ENCODE measurements around the gene NUDT12.

The NUDT12 gene

DNA sequence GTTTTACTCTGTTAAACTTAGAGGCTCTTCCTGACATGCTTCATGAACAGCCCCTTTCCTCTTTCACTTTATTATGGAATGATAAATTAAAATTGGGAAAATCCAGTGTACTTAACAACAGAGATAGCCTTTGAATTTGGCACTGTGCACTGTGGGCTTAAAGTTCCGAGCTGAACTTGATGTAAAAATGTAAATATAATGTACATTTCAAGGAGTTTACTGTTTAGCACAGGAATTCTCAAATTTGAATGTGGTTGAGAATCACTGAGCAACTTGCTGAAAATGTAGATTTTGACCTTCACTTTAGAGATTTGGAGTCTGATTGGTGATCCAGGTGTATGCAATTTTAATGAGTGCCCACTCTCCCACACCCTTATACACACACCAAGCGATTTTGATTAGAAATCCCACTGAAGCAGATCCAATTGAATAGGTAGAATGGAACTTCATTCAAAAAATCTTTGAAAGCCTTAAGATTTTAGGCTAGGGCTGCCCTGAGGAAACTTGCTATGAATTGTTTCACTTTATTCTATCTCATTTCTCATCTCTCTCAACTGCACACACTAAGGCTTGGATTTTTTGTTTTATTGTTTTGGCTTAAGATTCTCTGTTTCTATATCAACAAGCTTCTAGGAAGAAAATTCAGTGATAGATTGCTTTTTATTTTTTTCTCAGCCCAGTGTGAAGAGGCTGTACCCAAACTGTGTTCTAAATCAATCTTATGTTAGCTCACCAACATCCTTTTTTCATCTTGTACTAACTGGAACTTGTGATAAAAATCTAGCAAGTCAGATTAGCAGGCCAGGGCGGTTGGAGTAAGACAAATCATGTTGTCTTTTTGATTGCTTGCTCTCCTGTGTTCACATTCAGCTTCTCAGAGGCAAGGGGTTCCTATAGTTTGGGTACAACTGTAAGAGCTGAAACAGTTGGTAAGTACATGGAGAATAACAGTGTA lies 22.9 kb downstream of the NUDT12 start:
- no peak for DNase-seq

DNA sequence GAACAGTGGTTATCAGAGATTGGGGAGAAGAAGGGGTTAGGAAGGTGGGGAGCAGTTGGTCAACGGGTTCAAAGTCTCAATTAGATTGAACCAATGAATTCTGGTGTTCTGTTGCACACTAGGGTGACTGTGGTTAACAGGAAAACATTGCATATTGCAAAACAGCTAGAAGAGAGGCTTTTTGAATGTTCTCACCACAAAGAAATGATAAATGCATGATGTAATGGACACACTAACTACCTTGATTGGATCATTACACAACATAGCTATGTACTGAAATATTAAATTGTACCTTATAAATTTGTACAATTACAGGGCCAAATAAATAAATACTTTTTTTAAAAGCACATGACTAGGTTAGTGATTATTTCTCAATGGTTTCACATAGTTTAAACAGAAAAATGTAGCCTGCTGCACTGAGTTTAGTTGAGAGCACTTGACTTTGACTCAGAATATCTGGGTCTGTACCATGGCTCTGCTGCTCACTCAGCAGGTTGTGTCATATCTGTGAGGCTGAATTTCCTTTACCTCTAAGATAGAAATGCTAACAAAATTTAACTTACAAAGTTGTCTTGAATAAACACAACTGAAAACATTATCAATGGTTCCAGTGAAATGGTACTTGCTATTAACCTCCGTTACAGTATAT lies 30.4 kb downstream of the NUDT12 start:
- no peak for DNase-seq

DNA sequence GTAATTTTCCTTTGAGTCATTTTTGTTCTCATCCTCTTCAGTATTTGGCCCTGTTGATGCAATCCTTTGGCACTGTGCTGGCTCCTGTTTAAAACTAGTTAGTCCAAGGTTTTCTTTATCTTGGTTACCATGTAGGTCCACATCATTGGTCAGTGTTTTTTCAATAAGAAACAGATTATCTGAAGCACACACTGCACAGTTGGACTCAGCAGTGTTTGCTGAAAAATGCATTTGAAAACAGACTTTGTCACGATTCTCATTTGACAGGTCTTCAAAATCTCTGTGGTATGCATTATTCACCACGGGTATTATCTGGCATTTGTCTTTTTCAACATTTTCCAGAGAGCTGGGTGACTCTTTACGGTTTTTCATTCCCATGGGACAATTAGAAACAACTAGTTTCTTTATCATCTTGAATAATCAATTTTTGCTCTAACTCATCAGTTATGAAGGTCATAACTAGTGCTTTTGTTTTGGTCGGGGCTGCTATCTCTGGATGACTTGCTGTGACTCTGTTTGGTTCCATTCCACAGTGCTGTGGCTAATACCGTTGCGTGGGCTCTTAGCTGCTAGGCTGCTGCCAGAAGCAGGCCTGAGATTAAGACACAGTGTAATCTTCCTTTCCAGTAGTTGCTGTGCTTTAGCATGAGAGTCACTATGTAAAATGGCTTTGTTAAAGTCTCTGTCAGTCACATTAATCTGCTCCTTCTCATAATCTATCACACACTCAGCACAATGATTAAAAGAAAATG lies 36.2 kb downstream of the NUDT12 start:
- no peak for DNase-seq

DNA sequence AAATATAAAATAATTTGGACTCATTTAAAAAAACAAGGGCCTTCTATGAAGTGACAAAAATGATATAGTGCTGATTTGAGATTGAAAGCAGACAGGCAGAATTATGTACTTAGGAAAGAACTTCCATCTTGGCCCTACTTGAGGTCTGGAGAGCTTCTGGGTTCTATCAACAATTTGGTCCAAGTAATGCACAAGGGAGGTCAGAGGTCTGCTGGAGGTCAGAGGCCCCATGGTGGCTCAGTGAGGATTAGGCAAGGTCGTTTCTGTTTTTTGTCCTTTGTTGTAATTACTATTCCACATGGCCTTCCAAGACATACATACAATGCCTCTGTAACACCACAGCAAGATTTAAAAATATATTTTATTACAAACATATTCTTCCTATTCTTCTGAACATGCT lies 37.2 kb downstream of the NUDT12 start:
- DNase-seq: no peak

DNA sequence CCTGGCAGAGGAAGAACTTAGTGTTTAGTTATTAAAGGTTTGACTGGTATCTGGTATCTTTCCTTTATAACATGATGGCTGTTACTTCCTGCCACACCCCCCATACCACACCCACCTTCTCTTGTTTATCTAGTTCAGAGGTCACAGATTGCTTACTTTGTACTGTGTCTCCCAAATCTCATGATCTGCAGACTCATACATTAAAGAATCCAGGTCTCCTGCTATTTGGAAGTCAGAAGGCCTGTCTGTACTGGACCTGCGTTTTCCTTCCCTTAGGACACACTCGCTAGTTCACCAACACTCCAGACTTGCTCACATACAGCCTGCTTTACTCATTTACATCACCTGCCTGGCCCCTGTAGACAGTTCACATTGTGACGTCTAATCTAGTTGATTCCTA lies 39.3 kb downstream of the NUDT12 start:
- DNase-seq: no peak

DNA sequence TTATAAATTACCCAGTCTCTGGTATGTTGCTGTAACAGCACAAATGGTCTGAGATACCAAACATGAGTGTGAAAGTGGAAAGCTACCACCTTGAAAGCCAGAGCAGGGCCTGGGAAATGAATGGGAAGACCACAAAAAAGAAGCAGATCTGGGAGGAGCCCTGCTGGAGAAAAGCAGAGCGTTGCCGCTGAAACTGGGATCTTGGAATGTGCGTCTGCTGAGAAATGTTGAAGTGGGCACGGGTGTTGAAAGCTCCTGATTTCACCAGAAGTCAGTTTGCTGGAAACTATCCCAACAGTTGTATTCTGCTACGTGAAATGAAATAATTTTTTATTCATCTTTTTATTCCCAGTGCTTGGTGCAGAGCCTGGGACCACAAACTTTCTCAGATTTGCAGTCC lies 40.0 kb downstream of the NUDT12 start:
- no peak for DNase-seq

DNA sequence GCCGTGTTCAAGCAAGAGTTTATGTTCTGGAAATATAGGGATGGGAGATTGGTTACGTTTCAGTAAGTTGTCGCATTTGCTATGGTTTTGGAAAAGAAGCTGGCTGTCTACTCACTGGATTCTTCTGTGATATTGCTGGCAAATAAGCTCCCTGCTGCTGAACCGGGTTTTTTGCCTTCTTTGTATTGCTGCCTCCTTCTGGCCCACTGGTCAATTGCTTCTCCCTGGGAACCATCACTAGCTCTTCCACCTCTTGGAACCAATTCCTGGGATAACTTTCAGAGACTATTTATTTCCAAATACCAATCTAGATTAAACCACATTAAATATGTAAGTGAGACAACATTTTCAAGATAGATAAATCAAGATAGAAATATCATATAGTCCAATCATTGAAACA lies 43.0 kb downstream of the NUDT12 start:
- DNase-seq: no peak

DNA sequence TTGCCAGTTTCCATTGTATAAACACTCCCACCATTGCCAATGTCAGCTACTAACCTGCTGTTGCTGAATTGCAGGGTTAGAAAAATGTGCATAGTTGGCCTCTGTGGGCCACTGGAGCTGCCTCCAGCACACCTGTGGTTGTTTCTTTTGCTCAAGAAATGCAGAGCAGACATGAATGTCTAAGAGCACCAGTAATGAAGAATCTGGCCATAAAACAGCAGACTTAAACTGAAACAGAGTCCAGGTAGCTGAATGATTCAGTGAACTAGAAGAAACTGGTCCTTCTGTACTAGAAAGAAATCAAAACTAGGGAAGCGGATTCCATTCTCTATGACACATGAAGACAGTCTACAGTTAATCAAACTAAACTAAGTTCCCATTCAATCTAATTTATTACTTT lies 48.2 kb downstream of the NUDT12 start:
- DNase-seq: no peak

DNA sequence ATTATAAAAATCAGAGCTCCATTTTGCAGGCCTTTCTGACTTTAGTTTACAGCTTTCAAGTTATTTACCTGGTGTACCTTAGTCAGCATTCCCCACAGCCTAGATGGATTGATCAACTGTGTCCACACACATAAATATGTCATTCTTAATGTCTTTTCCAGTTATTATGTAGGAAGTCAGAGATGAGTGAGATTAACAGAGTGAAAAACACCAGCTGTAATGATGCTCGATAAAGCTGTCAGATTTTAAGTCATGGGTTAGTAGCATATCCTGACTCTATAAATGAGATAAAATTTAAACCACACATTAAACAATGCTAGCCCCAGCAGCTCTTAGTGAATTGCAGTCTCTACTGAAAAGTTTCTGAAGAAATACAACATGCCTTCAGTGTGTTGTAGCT lies 48.9 kb downstream of the NUDT12 start:
- no peak for DNase-seq

DNA sequence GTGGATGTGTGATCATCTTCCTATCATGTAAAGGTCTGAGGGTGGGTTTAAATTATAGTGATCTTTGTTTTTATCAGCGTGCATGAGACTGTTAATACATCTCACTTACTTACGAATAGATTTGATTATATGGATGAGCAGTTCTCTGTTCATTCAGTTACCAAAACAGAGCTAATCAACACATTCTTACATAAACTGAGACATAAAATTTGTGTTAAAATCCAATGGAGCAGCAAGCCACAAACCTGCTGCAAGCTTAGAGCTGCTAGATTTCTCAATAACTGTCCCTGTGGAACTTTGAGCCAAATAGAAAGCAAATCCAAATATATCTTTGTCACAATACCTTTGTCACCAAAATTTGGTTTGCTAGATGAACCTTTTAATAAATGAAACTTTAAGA lies 50.1 kb downstream of the NUDT12 start:
- no peak for DNase-seq

DNA sequence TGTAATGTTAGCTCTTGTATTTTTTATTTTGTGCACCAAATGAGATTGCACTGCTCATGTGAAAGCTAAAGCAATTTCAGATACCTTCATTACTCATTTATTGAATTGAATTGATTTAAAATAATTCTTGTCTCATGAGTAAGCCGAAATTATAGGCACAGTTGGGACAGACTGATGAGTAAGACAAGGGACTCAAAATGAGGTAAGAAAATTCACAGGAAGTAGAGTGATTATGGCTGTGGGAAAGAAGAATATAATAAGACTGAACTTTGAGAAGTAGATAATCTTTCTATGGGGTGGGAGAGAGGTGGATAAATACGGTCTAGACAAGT lies 51.1 kb downstream of the NUDT12 start:
- DNase-seq: no peak

DNA sequence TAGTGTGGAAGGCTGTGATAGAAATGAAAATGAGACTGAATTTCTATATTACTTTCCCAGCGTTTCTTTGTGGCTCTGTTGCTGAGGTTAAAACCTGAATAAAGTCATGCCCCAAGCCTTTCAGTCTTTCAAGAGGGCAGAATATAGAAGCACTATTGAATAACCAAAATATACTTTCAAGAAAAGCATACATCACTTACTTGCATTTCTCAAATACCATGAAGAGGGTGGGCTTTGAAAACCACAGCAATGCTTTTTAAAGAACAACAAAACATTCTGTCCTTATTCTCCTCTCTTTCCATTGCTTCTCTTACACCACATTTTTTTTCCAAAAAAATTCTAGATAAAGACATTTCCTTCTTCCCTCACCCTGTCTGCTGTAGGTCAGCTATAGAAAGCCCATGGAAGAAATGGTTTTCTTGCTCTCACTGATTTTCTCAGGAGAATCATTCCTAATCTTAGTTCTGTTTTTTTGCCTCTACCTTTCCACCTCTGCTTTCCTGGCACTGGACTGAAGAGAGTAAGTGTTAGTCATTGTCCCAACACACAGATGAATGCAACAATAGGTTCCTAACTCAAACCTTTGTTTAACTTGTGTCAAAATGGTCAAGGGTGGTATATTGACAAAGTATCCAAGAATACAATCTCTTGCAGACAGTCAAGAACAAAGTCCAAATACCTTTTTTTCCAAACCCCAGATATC lies 51.6 kb downstream of the NUDT12 start:
- no peak for DNase-seq

DNA sequence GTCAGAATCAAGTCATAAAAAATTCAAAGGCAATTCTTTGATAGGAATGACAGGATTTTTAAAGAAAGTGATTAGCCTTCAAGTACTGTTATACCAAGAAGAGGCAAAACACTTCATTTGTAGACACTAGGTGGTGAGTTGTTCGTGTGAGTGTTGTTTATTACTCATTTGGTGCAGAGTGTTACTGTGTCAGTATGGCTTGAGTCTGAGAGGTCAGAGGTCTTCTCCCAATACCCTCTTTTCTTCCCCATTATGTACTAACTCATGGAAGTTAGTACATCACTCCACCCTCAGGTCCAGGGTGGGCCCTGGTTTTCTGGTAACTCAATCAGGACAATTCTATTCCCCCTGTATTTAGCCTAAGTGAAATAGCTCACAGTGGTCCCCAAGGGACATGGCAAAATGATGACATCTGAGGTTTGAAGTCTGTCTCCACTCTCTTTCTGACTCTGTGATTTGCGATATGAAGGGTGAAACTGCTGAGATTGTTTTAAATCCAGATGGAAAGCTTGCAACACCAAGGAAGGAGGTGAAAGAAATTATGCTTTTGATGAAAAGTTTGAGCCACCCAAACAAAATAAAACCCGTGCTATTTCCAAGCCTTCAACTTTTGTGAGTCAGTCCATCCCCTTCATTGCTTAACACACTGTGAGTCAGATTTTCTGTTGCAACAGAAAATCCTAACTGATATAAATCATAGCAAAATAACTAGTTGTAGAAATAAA lies 56.8 kb downstream of the NUDT12 start:
- no peak for DNase-seq

DNA sequence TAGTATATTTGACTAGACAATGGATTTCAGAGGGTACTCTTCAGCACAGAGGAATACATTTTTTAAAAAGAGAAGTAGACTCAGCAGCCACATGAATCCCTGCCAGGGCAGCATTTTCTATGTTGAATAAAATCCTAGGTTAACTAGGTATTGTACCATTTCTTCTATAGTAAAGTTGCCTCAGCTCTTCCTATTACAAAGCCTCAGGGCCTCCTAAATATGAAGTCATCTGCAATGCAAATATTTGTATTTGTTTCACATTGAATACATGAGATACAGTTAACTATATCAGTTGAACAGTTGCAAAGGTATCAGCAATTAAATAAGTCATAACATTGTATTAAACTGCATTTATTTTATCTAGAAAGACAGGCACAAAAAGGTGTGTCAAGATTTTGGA lies 59.5 kb downstream of the NUDT12 start:
- DNase-seq: no peak

DNA sequence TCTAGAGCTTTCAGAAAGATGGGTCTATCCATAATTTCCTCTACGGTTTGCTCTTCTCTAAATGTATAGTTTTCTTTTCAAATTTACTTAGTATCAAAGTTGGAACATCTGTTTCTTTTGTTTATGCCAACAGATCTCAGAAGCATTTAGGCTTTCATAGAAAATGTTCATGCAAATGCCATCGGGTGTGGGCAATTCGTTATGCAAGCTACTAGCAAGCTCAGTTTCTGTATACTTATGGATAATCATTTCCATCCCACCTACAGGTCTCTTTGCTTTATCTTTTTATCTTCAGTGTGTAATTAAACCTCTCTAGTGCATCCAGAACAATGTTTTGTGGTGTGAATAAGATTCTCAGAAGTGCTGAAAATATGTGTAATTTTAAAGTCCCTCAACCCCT lies 59.9 kb downstream of the NUDT12 start:
- DNase-seq: no peak

Data from CD4-positive, alpha-beta T cell treated with Interleukin-6 for 4 hours (primary cell).